NCI-H146 treated with DMSO at 0.1 percent for 48 hours (cell line): ENCODE data around the gene LNP1.
"Not testable (repeated sequence)": the region's sequence is repeated elsewhere in the genome, so short reads cannot be mapped to it uniquely, and the experiment has no call there.

Experiments
- DNase-seq: peaks from one replicate; lab custom pipeline; 2025; ENCODE audit not compliant: unreplicated experiment; lab: John Stamatoyannopoulos, UW

The LNP1 gene

DNA sequence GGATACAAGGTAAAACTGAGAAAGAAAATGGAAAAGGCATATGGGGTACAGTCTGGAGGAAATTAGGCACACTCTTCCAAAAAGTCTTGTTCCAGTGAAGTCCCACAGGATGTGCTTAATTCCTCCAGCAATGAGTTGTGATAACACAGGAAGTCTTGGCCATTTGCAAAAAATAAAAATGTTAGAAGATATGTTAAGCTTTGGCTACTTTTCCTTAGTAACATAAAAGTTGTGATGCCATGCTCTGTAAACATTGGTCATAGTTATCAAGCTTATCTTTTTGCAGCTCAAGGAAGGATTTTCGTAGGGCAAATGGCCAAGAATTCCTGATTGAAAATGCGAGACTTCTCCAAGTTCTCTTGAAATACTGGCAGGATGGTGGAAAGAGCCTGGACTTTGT, 26.4 kb downstream of the LNP1 start:
- DNase-seq, result no peak

DNA sequence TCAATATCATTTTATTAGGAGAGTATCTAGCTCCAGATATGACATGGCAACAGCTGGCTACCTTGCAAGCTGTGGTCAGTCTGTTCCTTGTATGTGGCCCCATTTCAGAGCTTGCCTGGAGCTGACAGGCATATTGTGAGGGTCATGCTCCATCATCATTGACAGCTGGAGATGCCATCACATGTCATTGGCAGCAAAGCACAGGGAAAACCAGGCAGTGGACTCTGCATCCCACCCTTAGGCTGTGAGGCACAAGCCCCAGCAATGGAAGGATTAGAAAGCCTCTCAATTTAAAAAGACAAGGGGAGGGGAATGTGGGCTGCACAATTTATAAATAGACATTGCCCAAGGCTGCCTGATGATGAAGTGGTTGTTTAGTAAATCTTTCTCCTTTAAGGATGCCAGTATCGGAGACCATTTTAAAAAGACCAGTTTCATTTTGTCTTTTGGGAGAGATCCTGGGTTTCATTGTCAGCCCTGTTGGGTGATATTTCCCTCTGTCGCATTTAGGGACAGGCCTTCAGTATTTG, 27.9 kb downstream of the LNP1 start:
- no peak for DNase-seq

DNA sequence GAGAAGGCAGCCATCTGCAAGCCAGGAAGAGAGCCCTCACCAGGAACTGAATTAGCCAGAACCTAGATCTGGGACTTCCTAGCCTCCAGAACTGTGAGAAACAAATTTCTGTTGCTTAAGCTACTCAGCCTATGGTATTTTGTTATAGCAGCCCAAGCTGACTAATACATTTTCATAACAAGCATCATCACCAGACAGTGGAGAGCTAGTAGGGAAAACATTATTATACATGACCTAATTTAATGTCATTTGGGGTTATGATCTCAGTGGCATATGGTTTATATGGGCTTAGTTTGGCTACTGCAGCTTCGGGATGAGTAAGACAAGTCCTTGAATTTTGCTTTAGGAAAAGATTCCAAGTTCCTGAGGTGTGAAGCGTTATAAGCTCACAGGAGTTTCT, 35.6 kb downstream of the LNP1 start:
- DNase-seq, result no peak

DNA sequence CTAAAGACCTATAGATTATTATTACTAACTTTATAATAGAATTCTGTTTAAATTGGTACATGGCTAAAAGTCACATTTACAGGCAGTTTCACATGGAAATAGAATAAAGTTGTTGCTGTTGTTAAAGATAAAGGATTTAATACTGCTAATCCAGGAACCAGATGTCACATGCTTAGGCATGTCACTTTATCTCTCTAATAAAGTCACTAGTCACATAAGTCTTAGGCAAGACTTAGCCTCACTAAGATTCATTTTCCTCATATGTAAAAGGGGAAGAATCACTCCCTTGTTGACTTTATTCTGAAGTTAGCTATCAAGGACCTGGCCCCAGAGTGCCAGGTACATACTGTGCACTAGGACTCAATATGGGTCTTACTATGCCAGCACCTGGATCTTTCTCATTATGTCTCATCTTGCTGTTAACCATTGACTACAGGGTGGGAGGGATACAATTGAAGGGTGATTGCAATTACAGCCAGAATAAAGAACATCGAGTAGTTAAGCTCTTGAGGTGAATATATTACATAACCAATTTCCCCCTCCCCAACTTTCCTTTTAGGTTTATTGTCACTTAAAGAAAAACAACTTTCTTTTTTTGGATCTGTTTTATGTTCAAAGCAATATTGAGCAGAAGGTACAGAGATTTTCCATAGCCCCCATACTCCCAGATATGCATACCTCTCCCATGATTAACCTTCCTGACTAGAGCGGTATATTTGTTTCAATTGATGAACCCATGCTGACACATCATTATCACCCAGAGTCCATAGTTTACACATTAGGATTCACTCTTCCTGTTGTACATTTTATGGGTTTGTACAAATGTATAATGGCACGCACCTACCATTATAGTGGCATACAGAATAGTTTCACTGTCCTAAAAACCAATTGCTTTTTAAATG, 36.6 kb downstream of the LNP1 start:
- DNase-seq, result no peak

DNA sequence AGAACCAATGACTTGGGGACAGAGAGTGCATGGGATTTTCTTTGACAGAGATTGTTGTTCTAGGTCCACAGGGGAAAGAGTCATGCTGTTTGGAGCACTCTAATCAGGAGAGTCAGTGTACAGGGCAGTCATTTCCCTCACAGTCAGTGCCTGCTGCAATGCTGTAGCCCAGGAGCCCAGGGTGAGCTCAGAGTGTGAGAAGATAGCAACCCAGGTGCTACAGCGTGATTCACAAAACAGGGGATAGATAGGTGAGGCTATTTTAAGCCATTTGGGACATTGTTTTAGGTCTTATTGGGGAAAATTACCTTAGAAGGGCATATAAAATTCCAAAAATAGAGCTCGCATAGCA, 37.3 kb downstream of the LNP1 start:
- DNase-seq, result no peak

DNA sequence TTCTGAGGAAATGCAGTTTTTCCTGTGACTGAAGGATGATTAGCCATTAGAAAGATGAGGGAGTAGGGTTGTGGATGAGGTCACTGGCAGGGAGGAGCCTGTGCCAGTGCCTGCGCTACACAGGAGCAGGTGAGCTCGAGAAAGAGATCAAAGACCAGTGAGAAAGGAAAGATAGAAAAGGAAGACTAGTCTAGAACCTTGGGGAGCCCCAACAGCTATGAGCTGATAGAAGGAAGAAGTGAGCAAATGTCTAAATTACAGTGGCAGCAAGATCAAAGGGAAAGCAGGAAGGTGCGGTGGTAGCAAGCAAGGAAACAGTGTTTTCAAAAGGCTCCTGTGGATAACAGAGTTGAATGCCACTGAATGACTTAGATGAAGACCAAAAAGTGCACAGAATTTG, 39.6 kb downstream of the LNP1 start:
- no peak for DNase-seq

DNA sequence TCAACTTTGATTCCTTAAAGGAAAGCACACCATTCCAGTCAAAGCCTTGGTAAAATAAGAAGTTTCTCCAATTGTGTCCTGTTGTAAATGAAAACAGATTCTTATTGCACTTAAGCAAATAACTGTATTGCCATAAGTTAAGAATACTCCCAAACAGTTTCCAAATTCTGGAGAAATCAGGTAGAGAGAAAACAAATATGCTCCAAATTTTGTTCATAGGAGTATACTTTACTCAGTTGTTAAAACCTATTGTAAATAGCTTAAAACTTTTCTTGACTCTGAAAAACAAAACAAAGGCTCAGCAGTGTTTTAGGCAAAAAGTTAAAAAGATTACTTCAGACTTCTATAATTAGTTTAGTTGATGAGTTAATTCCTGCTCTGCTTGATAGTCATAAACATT, 42.4 kb downstream of the LNP1 start:
- DNase-seq, result no peak

DNA sequence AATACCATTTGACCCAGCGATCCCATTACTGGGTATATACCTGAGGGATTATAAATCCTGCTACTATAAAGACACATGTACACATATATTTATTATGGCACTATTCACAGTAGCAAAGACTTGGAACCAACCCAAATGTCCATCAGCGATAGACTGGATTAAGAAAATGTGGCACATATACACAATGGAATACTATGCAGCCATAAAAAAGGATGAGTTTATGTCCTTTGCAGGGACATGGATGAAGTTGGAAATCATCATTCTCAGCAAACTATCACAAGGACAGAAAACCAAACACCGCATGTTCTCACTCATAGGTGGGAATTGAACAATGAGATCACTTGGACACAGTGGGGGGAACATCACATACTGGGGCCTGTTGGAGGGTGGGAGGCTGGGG, 45.7 kb downstream of the LNP1 start:
- DNase-seq, result not testable (repeated sequence)

DNA sequence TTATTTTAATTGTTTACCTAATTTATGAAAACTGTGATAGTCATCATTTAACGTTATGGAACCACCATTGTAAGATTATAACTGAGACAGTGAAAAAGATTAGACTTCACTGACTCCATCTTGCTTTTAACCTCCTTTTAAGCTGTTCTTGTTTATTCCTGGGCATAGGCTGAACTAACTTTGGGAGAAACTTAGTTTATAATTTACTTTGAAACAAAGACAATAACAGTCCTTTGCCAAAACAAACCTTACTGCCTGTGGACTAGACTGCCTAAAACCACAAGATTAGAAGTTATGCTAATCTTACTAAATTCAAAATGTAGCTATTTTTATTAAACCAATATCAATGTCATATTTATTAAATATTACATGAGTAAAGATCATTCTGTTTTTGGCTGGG, 46.7 kb downstream of the LNP1 start:
- DNase-seq, result no peak

DNA sequence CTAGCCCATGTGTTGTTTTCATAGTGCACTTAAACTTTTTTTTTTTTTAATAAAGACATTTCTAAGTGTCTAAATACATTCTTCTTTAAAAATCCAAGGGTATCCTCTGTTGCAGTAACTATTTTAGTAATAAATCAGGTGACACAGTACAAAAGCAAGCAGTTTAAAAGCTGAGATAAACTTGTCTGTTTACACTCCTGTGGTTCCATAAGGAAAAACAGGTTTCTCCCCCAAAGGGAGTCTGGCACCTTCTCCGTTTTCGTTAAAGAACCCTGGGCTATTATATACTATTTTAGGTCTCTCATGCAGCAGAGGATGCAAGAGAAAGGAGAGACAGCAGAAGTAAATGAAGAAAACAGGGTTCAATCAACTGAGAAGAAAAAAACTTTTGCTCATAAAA, 47.9 kb downstream of the LNP1 start:
- no peak for DNase-seq

DNA sequence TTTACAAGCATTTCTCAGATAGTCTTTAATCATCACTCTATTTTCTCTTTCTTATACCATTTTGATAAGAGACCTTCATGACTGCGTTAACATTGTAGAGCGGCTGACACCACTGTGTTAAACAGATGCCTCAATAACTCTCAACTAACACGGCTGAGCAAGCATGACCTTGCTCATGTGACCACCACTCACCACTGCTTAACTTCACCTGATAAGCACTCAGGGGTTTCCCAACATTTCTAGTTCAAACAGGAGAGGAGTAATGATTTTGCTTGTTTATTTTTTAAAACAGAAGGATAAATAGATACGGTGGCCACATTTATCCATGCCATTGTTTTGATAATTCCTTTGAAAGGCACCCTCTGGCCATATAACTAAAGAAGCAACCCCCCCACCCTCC, 53.3 kb downstream of the LNP1 start:
- DNase-seq, result no peak

DNA sequence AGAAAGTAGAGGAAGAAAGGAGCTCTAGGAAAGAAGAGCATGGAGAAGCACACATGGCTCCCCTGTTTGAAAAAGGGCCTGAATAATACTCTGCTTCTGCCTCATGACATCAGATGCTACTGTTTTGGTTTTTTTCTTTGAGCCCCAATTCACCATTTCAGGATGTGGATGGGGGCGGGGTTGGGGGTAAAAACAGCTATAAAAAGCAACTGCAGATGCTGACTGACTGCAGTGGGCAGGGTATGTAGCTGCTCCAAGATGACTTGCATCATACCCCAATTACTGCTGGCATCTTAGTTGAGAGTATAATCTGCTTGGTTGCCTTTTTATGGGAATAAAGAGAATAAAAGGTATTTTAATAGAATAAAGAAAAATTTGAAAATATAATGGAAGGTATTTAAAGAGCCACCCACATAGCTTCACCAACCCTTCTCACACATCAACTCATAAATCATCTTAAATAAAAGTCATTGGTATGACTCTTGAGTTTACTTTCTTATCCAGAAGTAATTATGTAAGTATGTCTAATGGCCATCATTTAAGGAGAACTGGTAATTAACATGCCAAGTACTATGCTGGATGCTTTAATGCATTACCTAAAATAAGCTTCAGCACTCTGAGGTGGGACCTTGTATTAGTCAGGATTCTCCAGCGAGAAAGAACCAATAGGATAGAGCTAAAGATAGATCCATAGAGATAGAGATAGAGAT, 54.7 kb downstream of the LNP1 start:
- DNase-seq, result no peak

DNA sequence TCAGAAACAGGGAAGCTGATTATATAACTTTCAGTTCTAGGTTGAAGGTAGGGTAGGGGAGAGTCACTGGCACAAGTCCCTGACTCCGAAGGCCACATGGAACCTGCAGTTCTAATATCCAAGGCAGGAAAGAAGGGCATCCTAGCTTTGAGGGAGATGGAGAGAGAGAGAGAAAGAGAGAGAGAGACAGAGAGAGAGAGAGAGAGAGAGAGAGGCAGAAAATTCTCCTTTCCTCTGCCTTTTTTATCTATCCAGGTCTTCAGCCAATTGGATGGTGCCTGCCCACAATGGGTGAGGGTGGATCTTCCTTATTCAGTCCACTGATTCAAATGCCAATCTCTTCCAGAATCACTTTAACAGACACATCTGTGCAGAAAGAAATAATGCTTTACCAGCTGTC, 55.4 kb downstream of the LNP1 start:
- DNase-seq, result no peak

DNA sequence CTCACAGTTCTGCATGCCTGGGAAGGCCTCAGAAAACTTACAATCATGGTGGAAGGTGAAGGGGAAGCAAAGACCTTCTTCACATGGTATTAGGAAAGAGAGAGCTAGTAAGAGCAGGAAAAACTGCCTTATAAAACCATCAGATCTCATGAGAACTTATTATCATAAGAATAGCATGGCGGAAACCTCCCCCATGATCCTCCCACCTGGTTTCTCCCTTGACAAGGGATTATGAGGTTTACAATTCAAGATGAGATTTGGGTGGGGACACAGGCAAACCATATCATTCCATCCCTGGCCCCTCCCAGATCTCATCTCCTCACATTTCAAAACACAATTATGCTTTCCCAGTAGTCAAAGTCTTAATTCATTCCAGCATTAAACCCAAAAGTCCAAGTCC, 56.5 kb downstream of the LNP1 start:
- DNase-seq, result no peak

DNA sequence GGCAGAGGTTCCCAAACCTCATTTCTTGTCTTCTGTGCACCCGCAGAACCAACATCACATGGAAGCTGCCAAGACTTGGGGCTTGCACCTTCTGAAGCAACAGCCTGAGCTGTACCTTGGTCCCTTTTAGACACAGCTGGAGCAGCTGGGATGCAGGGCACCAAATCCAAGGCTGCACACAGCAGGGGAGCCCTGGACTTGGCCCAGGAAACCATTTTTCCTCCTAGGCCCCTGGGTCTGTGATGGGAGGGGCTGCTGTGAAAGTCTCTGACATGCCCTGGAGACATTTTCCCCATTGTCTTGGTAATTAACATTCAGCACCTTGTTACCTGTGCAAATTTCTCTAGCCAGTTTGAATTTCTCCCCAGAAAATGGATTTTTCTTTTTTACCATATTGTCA, 57.5 kb downstream of the LNP1 start:
- DNase-seq, result no peak

DNA sequence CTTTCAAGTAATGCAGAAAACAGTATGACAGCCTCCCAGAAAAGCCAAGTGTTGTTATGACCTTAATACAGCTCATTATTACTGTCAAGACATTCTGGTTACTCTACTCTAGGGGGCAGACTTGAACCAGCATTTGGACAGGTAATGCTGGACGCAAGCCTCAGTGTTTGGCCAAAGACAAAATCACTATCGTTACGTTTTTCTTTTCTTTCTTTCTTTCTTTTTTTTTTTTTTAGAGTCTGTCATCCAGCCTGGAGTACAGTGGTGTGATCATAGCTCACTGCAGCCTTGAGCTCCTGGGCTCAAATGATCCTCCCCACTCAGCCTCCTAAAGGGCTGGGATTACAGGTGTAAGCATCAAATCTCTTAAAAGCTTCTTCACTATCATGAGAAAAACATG, 61.7 kb downstream of the LNP1 start:
- DNase-seq, result peak; percentile 45

DNA sequence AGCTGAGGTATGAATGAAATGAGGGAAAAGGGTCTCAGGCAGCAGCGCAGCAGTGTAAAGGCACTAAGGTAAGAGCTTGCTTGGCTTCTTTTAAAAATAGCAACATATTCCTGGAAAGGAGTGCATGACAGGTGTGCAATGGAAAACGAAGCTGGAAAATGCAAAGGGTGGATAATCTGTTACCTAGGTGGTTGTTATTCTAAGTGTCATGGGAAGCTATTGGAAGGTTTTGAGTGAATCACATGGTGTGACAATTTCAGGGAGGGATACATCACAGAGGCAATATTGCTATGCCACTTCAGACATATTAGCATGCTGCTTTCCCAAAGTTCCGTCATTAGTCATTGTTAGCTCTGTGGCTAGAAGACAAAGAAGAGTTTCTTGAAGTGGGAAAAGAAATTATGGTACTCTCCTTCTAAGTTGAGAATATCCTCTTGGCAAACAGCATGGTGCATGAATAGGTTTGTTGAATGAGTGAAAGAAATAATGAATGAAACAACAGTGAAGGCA, 62.4 kb downstream of the LNP1 start:
- no peak for DNase-seq

DNA sequence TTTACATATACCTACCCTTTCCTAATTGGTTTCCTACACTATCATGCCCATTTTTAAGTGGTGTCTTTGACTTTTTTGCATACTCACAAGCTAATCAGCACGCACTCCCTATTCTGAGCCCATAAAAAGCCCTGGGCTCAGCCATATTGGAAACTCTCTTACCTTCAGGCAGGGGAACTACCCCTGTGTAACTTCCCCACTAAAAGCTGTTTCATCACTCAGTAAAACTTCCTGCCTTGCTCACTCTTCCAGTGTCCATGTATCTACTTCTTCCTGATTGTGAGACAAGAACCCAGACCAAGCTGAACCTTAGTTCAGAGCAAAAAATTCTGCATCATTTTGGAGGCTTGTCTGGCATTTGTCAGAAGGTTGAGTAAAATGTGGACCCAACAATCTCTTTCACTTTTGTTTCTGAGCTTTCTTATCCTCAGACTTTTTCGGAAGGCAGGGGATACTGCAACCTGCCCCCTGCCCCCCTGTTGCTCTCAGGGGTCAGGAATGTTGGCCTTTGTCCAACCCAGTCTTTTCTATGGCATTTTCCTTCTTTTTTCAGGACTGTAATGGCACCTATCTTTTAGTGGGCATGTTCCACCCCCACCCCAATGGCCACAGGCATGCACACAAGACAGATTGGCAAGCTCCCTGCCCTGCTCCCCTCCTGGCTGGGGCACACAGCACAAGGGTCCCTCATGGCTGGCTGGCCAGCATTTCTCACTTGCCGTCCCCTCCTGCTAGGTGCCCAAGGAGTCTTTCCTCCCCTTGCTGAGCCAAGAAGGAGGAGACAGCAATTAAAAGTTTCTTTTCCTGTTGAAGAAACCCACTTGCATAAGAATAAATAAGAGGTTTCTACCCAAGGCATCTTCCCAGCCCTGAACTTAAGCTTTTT, 64.8 kb downstream of the LNP1 start:
- DNase-seq, result no peak

DNA sequence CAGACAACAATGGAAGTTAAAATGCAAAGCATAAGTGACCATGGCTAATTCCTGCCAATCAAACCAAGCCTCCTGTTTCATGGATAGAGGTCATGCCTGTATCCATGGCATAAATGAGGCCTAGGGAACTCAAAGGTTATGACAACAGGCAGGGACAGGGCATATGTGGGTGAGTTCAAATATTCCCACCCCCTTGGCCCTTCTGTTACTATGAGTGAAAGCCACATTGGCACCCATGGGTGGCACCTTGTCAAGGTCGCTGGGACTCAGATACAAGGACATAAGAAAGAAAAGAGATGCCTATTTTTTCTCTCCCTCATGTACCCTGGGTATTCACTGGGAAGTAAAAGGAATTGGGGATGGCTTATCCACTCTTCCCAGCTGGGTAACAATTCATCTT, 65.8 kb downstream of the LNP1 start:
- no peak for DNase-seq

DNA sequence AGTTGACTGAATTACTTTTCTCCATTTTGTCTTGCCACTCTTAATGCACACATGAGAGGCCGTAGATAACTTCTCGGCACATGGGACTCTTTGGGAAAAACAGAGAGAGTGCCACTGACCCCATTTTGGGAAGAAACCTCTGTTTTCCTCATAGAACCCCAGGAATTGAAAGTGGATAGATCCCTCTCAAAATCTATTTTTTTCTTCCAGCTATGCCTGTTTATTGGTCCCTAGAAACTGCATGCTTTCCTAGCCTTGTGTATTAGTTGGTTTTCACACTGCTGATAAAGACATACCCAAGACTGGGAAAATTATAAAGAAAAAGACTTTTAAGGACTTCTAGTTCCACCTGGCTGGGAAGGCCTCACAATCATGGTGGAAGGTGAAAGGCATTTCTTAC, 67.3 kb downstream of the LNP1 start:
- no peak for DNase-seq

DNA sequence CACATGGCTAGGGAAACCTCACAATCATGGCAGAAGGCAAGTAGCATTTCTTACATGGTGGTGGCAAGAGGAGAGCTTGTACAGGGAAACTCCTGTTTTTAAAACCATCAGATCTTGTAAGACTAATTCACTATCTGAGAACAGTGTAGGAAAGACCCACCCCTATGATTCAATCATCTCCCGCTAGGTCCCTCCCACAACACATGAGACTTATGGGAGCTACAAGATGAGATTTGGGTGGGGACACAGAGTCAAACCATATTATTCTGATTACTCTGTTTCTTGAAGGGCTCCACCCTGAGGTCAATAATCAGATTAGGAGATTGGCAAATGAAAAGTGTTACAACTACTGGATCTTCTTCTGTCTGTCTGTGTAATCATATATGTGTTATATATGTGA, 69.6 kb downstream of the LNP1 start:
- DNase-seq, result no peak
